CD4-positive, CD25-positive, alpha-beta regulatory T cell (primary cell): ENCODE results near the gene ETNPPL. TPM values are rescaled to one million over a fixed set of nuclear protein-coding genes. Genes with fewer than 3 reads are reported as not detected.

Source experiments
- ATAC-seq, 2 donors: fragments of 150-1000 bp; cut with Tn5 transposase; one replicate each; pipeline ENCODE4 v1.10.0; 2021; ENCODE audit warnings: low read depth in 2 of 2, moderate number of reproducible peaks in 2 of 2, moderate library complexity in 1 of 2
- DNase-seq, 3 donors: peaks; one replicate each; pipeline versions ENCODE4 v3.0.0 to v3.0.0-alpha.2; 2012 to 2022; ENCODE audit warnings: mixed read lengths in 1 of 3
- H3K27ac ChIP-seq: one replicate; pipeline ENCODE4 v1.7.0; 2013; ENCODE audit warnings: mild to moderate bottlenecking, low read length; ENCODE audit not compliant: insufficient read depth, poor library complexity, severe bottlenecking
- H3K27me3 ChIP-seq: one replicate; pipeline ENCODE4 v1.7.0; 2013; ENCODE audit warnings: low read length; ENCODE audit not compliant: control insufficient read depth, insufficient read depth
- H3K36me3 ChIP-seq: one replicate; pipeline ENCODE4 v1.7.0; 2013; ENCODE audit warnings: mild to moderate bottlenecking, low read length, moderate library complexity; ENCODE audit not compliant: control insufficient read depth, insufficient read depth
- H3K4me1 ChIP-seq: 2 replicates; pipeline ENCODE4 v1.7.0; 2013; ENCODE audit warnings: mild to moderate bottlenecking, low read length; ENCODE audit not compliant: insufficient read depth, control insufficient read depth, poor library complexity, severe bottlenecking
- H3K4me3 ChIP-seq: one replicate; pipeline ENCODE4 v1.7.0; 2013; ENCODE audit warnings: low read depth, mild to moderate bottlenecking, low read length, moderate library complexity
- H3K9me3 ChIP-seq, 2 experiments: 1 replicate in 1 of 2; 2 replicates in 1 of 2; pipeline ENCODE4 v1.7.0; 2013; ENCODE audit warnings: low read length in 2 of 2, mild to moderate bottlenecking in 1 of 2, moderate library complexity in 1 of 2; ENCODE audit not compliant: control insufficient read depth in 2 of 2
- H3K27ac Mint-ChIP-seq, 3 donors: one replicate each; pipeline ENCODE4 v1.8.0; 2020 to 2022; ENCODE audit warnings: mild to moderate bottlenecking in 3 of 3, mixed read lengths in 3 of 3, moderate library complexity in 2 of 3
- H3K27me3 Mint-ChIP-seq: one replicate; pipeline ENCODE4 v1.8.0; 2022; ENCODE audit warnings: mild to moderate bottlenecking, mixed read lengths
- H3K36me3 Mint-ChIP-seq: one replicate; pipeline ENCODE4 v1.8.0; 2020; ENCODE audit warnings: mixed read lengths
- H3K4me1 Mint-ChIP-seq, 4 donors: one replicate each; pipeline ENCODE4 v1.8.0; 2020 to 2022; ENCODE audit warnings: mixed read lengths in 4 of 4, mild to moderate bottlenecking in 1 of 4
- H3K4me3 Mint-ChIP-seq, 4 donors: one replicate each; pipeline ENCODE4 v1.8.0; 2020 to 2022; ENCODE audit warnings: mild to moderate bottlenecking in 4 of 4, mixed read lengths in 4 of 4, moderate library complexity in 3 of 4
- H3K9me3 Mint-ChIP-seq, 7 donors: one replicate each; pipeline ENCODE4 v1.8.0; 2020 to 2022; ENCODE audit warnings: mixed read lengths in 7 of 7, mild to moderate bottlenecking in 3 of 7, moderate library complexity in 2 of 7
- polyA plus RNA-seq, 4 donors: library from polyadenylated mRNA; unstranded; fragments of 300-500 nt; fragmentation: Illumina TruSeq; gene quantifications; one replicate each; pipeline ENCODE4 v1.2.3, GENCODE V29; 2021
- total RNA-seq: library from RNA; stranded (reverse); gene quantifications from one replicate; pipeline ENCODE4 v1.2.3, GENCODE V29; 2022

The ETNPPL gene
- total and polyA plus RNA-seq, 5 donors from 2014 or later, result not detected

GRCh38 chr4:108694423-108694822 is 68.4 kb downstream of the ETNPPL start:
- H3K4me1 Mint-ChIP-seq, result no peaks in the 10 kb centered on the region

DNA sequence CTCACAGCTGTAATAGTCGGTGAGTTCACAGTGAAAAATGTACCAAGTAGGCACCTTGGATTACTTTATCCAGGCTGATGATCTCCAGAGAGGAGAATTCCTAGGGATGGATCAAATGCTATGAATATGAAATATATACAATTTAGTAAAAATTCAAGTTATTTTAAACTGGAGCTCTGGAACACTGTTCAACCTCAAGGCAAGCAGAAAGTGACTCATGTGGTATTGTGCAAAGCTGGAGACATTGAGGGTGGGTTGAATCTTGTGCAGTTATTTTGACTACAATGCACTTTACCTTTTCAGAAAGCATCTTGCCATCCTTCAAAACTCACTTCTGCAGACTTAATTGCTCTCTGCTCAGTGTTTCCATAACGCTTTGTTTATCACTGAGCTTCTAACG is 69.0 kb downstream of the ETNPPL start:
- Histone ChIP-seq H3K27me3 (peaks cover 7% of the 10 kb centered on the region), H3K4me3 (no peak overlapping the region), H3K9me3 (no peaks in the 10 kb centered on the region), H3K27ac (no peak overlapping the region), H3K36me3 (no peaks in the 10 kb centered on the region), H3K4me1 (no peaks in the 10 kb centered on the region)
- DNase-seq (no peak), ATAC-seq (no peak)
- Mint-ChIP-seq H3K27me3 (peaks cover 12% of the 10 kb centered on the region), H3K27ac (no peak overlapping the region), H3K4me3 (no peak overlapping the region), H3K9me3 (peaks cover 0 to 1% (median 0%) of the 10 kb centered on the region in 7 donors), H3K4me1 (no peaks in the 10 kb centered on the region), H3K36me3 (no peaks in the 10 kb centered on the region)

More at GRCh38 chr4:108694423-108694822, 68.4 kb downstream of the ETNPPL start:
- Mint-ChIP-seq H3K4me3 (no peak overlapping the region), H3K36me3 (no peaks in the 10 kb centered on the region), H3K9me3 (peaks cover 0 to 1% (median 0%) of the 10 kb centered on the region in 7 donors), H3K27me3 (peaks cover 18% of the 10 kb centered on the region), H3K27ac (no peak overlapping the region)
- Histone ChIP-seq H3K27me3 (peaks cover 7% of the 10 kb centered on the region), H3K27ac (no peak overlapping the region), H3K4me3 (no peak overlapping the region), H3K9me3 (no peaks in the 10 kb centered on the region), H3K36me3 (no peaks in the 10 kb centered on the region), H3K4me1 (no peaks in the 10 kb centered on the region)
- ATAC-seq (no peak), DNase-seq (no peak)

DNA sequence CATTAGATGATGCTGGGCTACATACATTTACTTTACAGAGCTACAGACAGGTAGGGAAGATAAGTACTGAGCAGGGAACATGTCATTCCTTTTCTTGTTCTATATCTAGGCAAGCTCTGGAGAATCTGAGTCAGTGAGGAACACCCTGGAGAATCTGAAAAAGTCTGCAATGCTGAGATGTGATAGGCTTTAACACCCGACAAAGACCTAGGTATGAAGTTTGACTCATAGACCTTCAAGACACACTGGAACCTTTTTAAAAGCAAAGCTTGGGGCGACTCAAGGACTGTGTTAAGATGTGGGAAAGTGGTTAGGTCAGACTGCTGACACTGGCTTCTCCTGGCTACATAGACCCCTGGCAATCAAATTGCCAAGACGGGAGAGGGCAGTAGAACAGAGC is 69.6 kb downstream of the ETNPPL start:
- no peaks in the 10 kb centered on the region for H3K9me3 ChIP-seq
- Mint-ChIP-seq H3K4me1 (no peaks in the 10 kb centered on the region), H3K36me3 (no peaks in the 10 kb centered on the region), H3K27me3 (peaks cover 8% of the 10 kb centered on the region), H3K9me3 (no peaks in the 10 kb centered on the region), H3K27ac (no peak overlapping the region), H3K4me3 (no peak overlapping the region)
- no peaks in the 10 kb centered on the region for H3K4me1 ChIP-seq
- no peaks in the 10 kb centered on the region for H3K36me3 ChIP-seq
- ATAC-seq, result no peak
- no peak for DNase-seq
- H3K27me3 ChIP-seq, result peaks cover 5% of the 10 kb centered on the region
- H3K27ac ChIP-seq, result no peak overlapping the region
- H3K4me3 ChIP-seq, result no peak overlapping the region

Other genes starting within 250 kb of the ETNPPL start
- 2,139 TPM for gene RPL34, start 142.5 kb downstream of the ETNPPL start, total RNA-seq
- 1,000 to 10,000 TPM; 3,522 to 5,218 (median 4,285) TPM for gene RPL34, start 142.5 kb downstream of the ETNPPL start, polyA plus RNA-seq
- 30.9 TPM for gene OSTC, start 112.5 kb downstream of the ETNPPL start, total RNA-seq
- gene OSTC, start 112.5 kb downstream of the ETNPPL start, polyA plus RNA-seq, result 100 to 1,000 TPM; 107 to 119 (median 116) TPM